Endothelial cell of hepatic sinusoid (primary cell): Measurements from ENCODE around the gene VWA3A.

Source experiments
- in situ Hi-C: cut with HindIII; loops from 2 replicates; pipeline ENCODE4 v1.10.0; 2017; ENCODE audit warnings: low sequenced_read_pairs

VWA3A gene

GRCh38 chr16:22195695-22196558, 103.6 kb downstream of the VWA3A start:
- in situ Hi-C loops = loop anchor here (5.0 kb wide), 2 partner anchors 66 to 96 kb away; no protein-coding TSS in a partner anchor

GRCh38 chr16:22196559-22197168, 104.3 kb downstream of the VWA3A start:
- in situ Hi-C loops = loop anchor here (5.0 kb wide), 2 partner anchors 66 to 96 kb away; no protein-coding TSS in a partner anchor

GRCh38 chr16:22198547-22199293, 106.4 kb downstream of the VWA3A start:
- in situ Hi-C loops = loop anchor here (5.0 kb wide), 2 partner anchors 64 to 94 kb away; no protein-coding TSS in a partner anchor

- in situ Hi-C loops = no loop called here
Measured at GRCh38 chr16:22202261-22202637, 109.9 kb downstream of the VWA3A start.

- in situ Hi-C loops = no loop called here
Measured at GRCh38 chr16:22203091-22203490, 110.8 kb downstream of the VWA3A start.

GRCh38 chr16:22204091-22204655, 111.8 kb downstream of the VWA3A start:
- in situ Hi-C loops = no loop called here

- in situ Hi-C loops = no loop called here
Measured at GRCh38 chr16:22205577-22206012, 113.3 kb downstream of the VWA3A start.

- in situ Hi-C loops = no loop called here
Measured at GRCh38 chr16:22206013-22206841, 113.9 kb downstream of the VWA3A start, which contains the start of gene EEF2K. Gene EEF2K, plus strand, starts transcription at chr16:22206278. Its CDS starts 19,452 bp downstream, at chr16:22225730.
